Measurements from ENCODE around the gene TOMM7.
"Not testable (repeated sequence)": the region's sequence is repeated elsewhere in the genome, so short reads cannot be mapped to it uniquely, and the experiment has no call there.

Gene TOMM7

GRCh38 chr7:22779730-22780323 is 42.8 kb downstream of the TOMM7 start:
- not testable (repeated sequence) for H3K36me3 ChIP-seq (ENCODE audit: control insufficient read depth in 1 of 2, insufficient read depth in 2 of 2, low read length in 2 of 2); H3K27ac ChIP-seq (ENCODE audit: low read length); H3K4me1 ChIP-seq (ENCODE audit: control insufficient read depth in 1 of 2, insufficient read depth in 2 of 2, low read length in 2 of 2); H3K27me3 ChIP-seq (ENCODE audit: low read depth, low read length); H3K4me3 ChIP-seq (ENCODE audit: low read depth in 1 of 2, low read length in 2 of 2); H3K9me3 ChIP-seq (ENCODE audit: control insufficient read depth in 1 of 2, low read length in 2 of 2)

GRCh38 chr7:22776964-22777363 is 45.7 kb downstream of the TOMM7 start:
- Histone ChIP-seq H3K4me3 (ENCODE audit: low read depth in 1 of 2, low read length in 2 of 2) (no peak overlapping the region), H3K36me3 (ENCODE audit: control insufficient read depth in 1 of 2, insufficient read depth in 2 of 2, low read length in 2 of 2) (no peaks in the 10 kb centered on the region), H3K27me3 (ENCODE audit: low read depth, low read length) (no peaks in the 10 kb centered on the region), H3K9me3 (ENCODE audit: control insufficient read depth in 1 of 2, low read length in 2 of 2) (no peaks in the 10 kb centered on the region), H3K27ac (ENCODE audit: low read length) (no peak overlapping the region), H3K4me1 (ENCODE audit: control insufficient read depth in 1 of 2, insufficient read depth in 2 of 2, low read length in 2 of 2) (no peaks in the 10 kb centered on the region)

- Histone ChIP-seq H3K27me3 (ENCODE audit: low read depth, low read length) (no peaks in the 10 kb centered on the region), H3K4me1 (ENCODE audit: control insufficient read depth in 1 of 2, insufficient read depth in 2 of 2, low read length in 2 of 2) (no peaks in the 10 kb centered on the region), H3K36me3 (ENCODE audit: control insufficient read depth in 1 of 2, insufficient read depth in 2 of 2, low read length in 2 of 2) (no peaks in the 10 kb centered on the region), H3K4me3 (ENCODE audit: low read depth in 1 of 2, low read length in 2 of 2) (no peak overlapping the region), H3K27ac (ENCODE audit: low read length) (no peak overlapping the region), H3K9me3 (ENCODE audit: control insufficient read depth in 1 of 2, low read length in 2 of 2) (no peaks in the 10 kb centered on the region)
Observed at GRCh38 chr7:22772885-22773284, 49.8 kb downstream of the TOMM7 start.

- no peaks in the 10 kb centered on the region for H3K4me1 ChIP-seq (ENCODE audit: control insufficient read depth in 1 of 2, insufficient read depth in 2 of 2, low read length in 2 of 2)
- no peaks in the 10 kb centered on the region for H3K36me3 ChIP-seq (ENCODE audit: control insufficient read depth in 1 of 2, insufficient read depth in 2 of 2, low read length in 2 of 2)
- H3K27me3 ChIP-seq (ENCODE audit: low read depth, low read length): no peaks in the 10 kb centered on the region
- H3K9me3 ChIP-seq (ENCODE audit: control insufficient read depth in 1 of 2, low read length in 2 of 2): no peaks in the 10 kb centered on the region
- H3K27ac ChIP-seq (ENCODE audit: low read length): no peak overlapping the region
- H3K4me3 ChIP-seq (ENCODE audit: low read depth in 1 of 2, low read length in 2 of 2): no peak overlapping the region
Observed at GRCh38 chr7:22771872-22772228, 50.8 kb downstream of the TOMM7 start.

- H3K27me3 ChIP-seq (ENCODE audit: low read depth, low read length): no peaks in the 10 kb centered on the region
- H3K4me1 ChIP-seq (ENCODE audit: control insufficient read depth in 1 of 2, insufficient read depth in 2 of 2, low read length in 2 of 2): no peaks in the 10 kb centered on the region
- H3K4me3 ChIP-seq (ENCODE audit: low read depth in 1 of 2, low read length in 2 of 2): no peak overlapping the region
- no peak overlapping the region for H3K27ac ChIP-seq (ENCODE audit: low read length)
- H3K9me3 ChIP-seq (ENCODE audit: control insufficient read depth in 1 of 2, low read length in 2 of 2): no peaks in the 10 kb centered on the region
- H3K36me3 ChIP-seq (ENCODE audit: control insufficient read depth in 1 of 2, insufficient read depth in 2 of 2, low read length in 2 of 2): no peaks in the 10 kb centered on the region
Observed at GRCh38 chr7:22771194-22771871, 51.3 kb downstream of the TOMM7 start.

- Histone ChIP-seq H3K4me1 (ENCODE audit: control insufficient read depth in 1 of 2, insufficient read depth in 2 of 2, low read length in 2 of 2) (no peaks in the 10 kb centered on the region), H3K27me3 (ENCODE audit: low read depth, low read length) (no peaks in the 10 kb centered on the region), H3K27ac (ENCODE audit: low read length) (no peak overlapping the region), H3K4me3 (ENCODE audit: low read depth in 1 of 2, low read length in 2 of 2) (no peak overlapping the region), H3K36me3 (ENCODE audit: control insufficient read depth in 1 of 2, insufficient read depth in 2 of 2, low read length in 2 of 2) (no peaks in the 10 kb centered on the region), H3K9me3 (ENCODE audit: control insufficient read depth in 1 of 2, low read length in 2 of 2) (peaks cover 3 to 4% of the 10 kb centered on the region in 2 donors)
Observed at GRCh38 chr7:22765609-22766008, 57.0 kb downstream of the TOMM7 start.

Measured in muscle layer of duodenum (tissue), 2 donors.